ENCODE data around the gene STAG1. TPM values are rescaled to one million over a fixed set of nuclear protein-coding genes. Genes with fewer than 3 reads are reported as not detected.
A peak's percentile ranks its signal among the peaks of the same experiment; 100 is the strongest.

Gene STAG1
- polyA plus RNA-seq, 1 experiment: 30.1 TPM

DNA sequence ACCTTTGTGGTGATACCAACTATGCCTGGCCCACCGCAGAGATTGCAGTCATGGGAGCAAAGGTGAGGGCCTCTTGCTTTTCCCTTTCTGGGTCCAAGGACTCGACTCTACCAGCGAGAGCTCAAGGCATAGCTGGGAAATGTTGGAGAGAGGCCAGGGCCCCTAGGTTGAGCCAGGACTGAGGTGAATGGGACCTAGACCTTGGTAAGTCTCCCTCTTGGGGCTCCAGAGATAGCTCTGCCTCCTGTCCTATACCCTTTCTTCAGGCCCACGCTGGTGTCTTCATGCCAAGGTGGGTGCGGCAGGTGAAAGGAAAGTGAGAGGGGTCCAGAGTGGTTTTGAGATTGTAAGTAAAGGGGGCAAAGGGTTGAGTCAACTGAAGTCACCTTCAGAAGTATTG lies 424.5 kb downstream of the STAG1 start:
- Histone ChIP-seq H3K27me3 (ENCODE audit: control insufficient read depth, insufficient read depth, low read length) (no peaks in the 10 kb centered on the region), H3K4me3 (ENCODE audit: low read depth, low read length) (no peak overlapping the region), H3K9me3 (ENCODE audit: control insufficient read depth, insufficient read depth, low read length) (peaks cover 4% of the 10 kb centered on the region), H3K27ac (ENCODE audit: low read depth, low read length) (no peak overlapping the region)
- no peak for TF ChIP-seq CTCF (IDR thresholded peaks at IDR 0.05; ENCODE audit: low read depth, low read length)
- CTCF ChIA-PET: interaction anchor here (1.5 kb wide), 1 partner anchor 425 kb away, joined by 4 read pairs; the partner anchor contains the start of gene STAG1
- DNase-seq (ENCODE audit: low read depth, low spot score): no peak
- POLR2A ChIA-PET: no interaction called here

- no peak for TF ChIP-seq CTCF (IDR thresholded peaks at IDR 0.05; ENCODE audit: low read depth, low read length)
- Histone ChIP-seq H3K9me3 (ENCODE audit: control insufficient read depth, insufficient read depth, low read length) (peaks cover 4% of the 10 kb centered on the region), H3K4me3 (ENCODE audit: low read depth, low read length) (no peak overlapping the region), H3K27me3 (ENCODE audit: control insufficient read depth, insufficient read depth, low read length) (no peaks in the 10 kb centered on the region), H3K27ac (ENCODE audit: low read depth, low read length) (no peak overlapping the region)
- DNase-seq (ENCODE audit: low read depth, low spot score): no peak
- ChIA-PET POLR2A (no interaction called here), CTCF (no interaction called here)
Measured at GRCh38 chr3:136326316-136326715, 425.9 kb downstream of the STAG1 start.

DNA sequence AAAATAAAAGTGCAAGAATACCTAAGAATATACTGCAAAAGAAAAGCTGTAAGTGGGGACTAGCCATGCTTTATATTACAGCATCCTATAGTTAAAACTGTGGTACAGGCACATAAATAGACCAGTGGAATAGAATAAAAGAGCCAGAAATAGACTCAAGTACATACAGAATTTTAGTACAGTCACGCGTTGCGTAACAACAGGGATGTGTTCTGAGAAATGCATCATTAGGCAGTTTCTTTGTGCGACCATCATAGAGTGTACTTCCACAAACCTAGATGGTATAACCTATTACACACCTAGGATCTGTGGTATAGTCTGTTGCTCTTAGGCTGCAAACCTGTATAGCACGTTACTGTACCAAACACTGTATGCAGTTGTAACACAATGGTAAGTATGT lies 440.2 kb downstream of the STAG1 start:
- TF ChIP-seq CTCF (IDR thresholded peaks at IDR 0.05; ENCODE audit: low read depth, low read length): no peak
- POLR2A ChIA-PET: no interaction called here
- Histone ChIP-seq H3K4me3 (ENCODE audit: low read depth, low read length) (no peak overlapping the region), H3K27me3 (ENCODE audit: control insufficient read depth, insufficient read depth, low read length) (no peaks in the 10 kb centered on the region), H3K9me3 (ENCODE audit: control insufficient read depth, insufficient read depth, low read length) (no peaks in the 10 kb centered on the region), H3K27ac (ENCODE audit: low read depth, low read length) (no peak overlapping the region)
- no peak for DNase-seq (ENCODE audit: low read depth, low spot score)
- CTCF ChIA-PET: interaction anchor here (2.7 kb wide), 1 partner anchor 441 kb away, joined by 13 read pairs; the partner anchor contains the start of gene STAG1

- DNase-seq (ENCODE audit: low read depth, low spot score): no peak
- POLR2A ChIA-PET: no interaction called here
- CTCF ChIA-PET: interaction anchor here (0.8 to 2.7 kb wide), 2 partner anchors 441 to 703 kb away, joined by 3 to 13 read pairs; partner anchors contain the start of gene STAG1
- Histone ChIP-seq H3K27me3 (ENCODE audit: control insufficient read depth, insufficient read depth, low read length) (no peaks in the 10 kb centered on the region), H3K4me3 (ENCODE audit: low read depth, low read length) (no peak overlapping the region), H3K9me3 (ENCODE audit: control insufficient read depth, insufficient read depth, low read length) (no peaks in the 10 kb centered on the region), H3K27ac (ENCODE audit: low read depth, low read length) (no peak overlapping the region)
- no peak for TF ChIP-seq CTCF (IDR thresholded peaks at IDR 0.05; ENCODE audit: low read depth, low read length)
Measured at GRCh38 chr3:136311261-136311660, 440.9 kb downstream of the STAG1 start.

DNA sequence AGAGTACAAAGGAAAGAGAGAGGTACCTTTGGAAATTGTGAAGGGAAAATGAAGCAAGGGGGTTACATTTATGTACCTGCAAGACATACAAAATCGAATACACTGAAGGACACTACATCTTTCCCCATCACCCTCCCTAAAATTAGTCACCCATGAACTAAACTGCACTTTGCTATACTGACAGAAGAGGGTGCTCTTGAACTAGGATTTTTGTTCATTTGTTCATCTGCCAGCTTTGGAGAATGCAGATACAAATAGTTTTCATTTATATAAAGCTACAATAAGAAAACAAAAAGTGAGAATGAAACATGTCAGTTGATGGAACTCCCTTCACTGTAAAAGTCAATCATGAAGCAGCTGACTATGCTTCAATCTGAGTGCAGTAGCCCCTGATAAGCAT lies 446.3 kb downstream of the STAG1 start:
- H3K9me3 ChIP-seq (ENCODE audit: control insufficient read depth, insufficient read depth, low read length): no peaks in the 10 kb centered on the region
- no peaks in the 10 kb centered on the region for H3K27me3 ChIP-seq (ENCODE audit: control insufficient read depth, insufficient read depth, low read length)
- peak; percentile 72 for TF ChIP-seq CTCF (IDR thresholded peaks at IDR 0.05; ENCODE audit: low read depth, low read length)
- ChIA-PET CTCF (interaction anchor here (0.6 to 6.1 kb wide), 53 partner anchors 9 to 727 kb away, joined by 3 to 99 read pairs (median 4); partner anchors contain the start of genes NCK1 and STAG1), POLR2A (interaction anchor here (0.6 to 1.9 kb wide), 4 partner anchors 44 to 708 kb away, joined by 5 to 17 read pairs (median 6); partner anchors contain the start of gene STAG1)
- DNase-seq (ENCODE audit: low read depth, low spot score): peak; percentile 43
- H3K4me3 ChIP-seq (ENCODE audit: low read depth, low read length): no peak overlapping the region
- H3K27ac ChIP-seq (ENCODE audit: low read depth, low read length): no peak overlapping the region

Data from AG04450 (cell line).